HG02759 (cell line): ENCODE data around the gene RNF166.

Source experiments
- ATAC-seq: cut with Tn5 transposase; IDR thresholded peaks from one replicate; pipeline ENCODE4 v1.9.1; 2021; ENCODE audit warnings: mild to moderate bottlenecking, moderate library complexity; ENCODE audit not compliant: unreplicated experiment

Gene RNF166

DNA sequence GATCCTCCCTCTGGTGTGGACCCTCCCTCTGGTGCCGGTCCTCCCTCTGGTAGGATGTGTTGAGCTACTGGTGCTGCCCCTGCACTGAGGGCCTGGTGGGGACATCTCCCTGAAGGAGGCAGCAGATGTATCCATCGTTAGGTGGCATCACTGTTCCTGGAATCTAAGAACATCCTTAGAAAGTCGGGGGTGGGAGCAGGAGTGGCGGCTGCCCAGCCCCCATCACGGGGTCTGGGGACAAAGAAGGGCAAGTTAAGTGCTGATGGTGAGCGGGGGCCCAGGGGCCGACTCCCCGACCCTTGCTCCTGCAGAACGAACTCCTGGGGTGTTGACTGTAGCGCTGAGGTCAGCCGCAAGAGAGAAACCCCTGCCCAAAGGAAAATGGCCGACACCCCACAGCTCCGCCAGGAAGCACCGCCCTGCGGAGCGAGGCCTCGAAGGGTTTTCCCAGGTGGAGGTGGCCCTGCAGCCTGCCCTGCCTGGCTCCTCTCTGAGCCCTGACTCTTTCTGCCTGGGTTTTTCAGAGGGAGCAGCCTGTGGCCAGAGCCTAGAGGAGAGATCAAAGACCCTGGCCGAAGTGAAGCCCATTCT, 5.6 kb upstream of the RNF166 start:
- ATAC-seq, result no peak

DNA sequence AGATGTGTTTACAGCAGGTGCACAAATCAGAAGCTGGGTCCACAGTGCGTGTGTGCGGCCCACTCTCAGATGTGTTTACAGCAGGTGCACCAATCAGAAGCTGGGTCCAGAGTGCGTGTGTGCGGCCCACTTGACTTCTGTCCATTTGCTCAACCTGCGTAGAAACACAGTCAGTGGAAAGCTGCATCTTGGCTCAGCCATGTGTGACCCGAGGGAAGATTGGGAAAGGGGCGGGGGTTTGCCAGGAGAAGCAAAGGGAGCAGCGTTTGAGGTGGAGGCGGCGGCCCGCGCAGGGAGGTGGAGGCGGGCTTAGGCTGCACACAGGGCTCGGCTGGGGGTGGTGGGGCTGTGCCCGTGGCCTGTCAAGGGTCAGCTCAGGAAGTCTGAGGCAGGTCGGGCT, 4.3 kb upstream of the RNF166 start:
- ATAC-seq, result no peak

DNA sequence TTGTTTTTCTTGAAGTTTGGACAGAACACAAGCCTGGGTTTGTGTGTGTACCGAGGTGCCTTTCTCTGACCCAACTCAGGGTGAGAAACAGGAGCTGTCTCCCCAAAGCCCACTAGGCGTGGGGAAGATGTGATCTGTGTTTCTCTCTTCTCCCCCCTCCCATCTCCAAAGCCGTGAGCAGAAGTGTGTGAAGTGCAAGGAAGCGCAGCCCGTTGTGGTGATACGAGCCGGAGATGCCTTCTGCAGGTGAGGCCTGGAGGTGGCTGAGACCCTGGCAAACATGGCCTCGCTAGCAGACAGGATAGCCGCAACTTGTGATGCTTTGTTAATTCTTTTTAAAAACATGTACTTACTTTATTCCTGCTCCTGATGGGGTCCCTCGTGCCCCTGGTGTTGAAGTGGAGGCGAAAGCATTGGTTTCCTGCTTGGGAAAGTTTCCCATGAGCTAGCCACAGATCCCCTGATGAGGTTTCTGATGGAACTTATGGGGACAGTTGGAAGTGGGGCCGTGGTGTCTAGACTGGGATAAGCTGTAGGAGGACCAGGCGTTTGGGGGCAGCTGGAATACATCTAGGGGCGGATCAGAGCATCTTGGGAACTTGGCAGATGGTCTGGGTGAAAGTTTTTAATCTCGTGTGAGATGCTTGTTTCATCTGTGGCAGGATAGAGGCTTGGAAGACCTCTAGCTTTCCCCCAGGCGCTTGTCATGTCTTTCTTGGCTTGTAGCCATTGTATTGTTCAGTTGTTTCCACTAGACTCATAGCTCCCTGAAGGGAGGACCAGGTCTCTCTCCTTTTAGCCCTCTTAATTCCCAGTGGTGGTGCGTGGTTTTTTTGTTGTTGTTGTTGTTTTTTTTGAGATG, 988 bp upstream of the RNF166 start:
- ATAC-seq, result no peak

DNA sequence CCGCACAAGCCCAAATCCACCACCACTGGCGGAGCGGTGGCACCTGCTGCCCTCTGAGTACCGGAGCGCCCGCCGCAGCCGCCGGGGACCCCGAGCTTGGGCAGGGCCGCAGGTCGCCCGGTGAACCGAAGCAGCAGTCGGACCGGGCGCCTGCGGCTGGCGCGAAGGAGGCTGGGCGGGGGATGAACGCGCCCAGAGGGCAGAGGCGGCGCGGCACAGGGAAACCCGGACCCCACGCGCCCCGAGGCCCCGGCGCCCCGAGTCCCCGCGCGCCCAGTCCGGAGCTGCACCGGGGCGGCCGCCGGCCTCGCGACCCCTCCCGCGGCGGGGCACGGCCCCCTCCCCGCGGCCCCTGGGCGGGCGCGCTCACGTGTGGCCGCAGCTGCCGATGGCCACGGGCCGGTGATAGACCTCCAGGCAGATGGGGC, 393 bp downstream of the RNF166 start:
- ATAC-seq, result peak; percentile 31

DNA sequence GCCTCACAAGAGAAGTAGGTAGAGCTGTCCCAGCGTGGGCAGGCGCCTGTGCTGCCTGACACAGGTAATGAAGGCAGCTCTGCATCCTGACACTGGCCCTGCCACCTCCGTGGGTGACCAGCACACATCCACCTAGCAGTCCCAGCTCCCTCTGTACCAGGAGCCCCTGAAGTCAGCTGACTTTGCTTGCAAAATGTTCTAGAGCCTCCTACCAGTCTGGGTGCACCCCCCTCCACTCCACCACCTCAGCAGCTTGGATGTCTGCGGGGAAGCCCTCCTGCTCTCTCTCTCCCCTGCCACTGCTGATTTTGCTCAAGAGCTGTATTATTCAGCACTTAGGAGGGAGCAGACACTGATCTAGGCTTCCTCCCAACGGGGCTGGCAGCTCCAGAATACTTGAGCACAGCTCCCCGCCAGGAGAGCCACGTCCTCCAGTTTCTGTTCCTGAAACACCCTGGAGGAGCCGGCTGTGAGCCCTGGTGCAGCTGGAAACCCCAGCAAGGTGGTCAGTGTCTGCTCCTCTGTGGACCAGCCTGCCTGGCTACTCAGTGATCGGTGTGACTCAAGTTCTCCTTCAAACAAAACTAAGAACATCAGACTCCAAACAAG, 1.0 kb downstream of the RNF166 start:
- no peak for ATAC-seq

DNA sequence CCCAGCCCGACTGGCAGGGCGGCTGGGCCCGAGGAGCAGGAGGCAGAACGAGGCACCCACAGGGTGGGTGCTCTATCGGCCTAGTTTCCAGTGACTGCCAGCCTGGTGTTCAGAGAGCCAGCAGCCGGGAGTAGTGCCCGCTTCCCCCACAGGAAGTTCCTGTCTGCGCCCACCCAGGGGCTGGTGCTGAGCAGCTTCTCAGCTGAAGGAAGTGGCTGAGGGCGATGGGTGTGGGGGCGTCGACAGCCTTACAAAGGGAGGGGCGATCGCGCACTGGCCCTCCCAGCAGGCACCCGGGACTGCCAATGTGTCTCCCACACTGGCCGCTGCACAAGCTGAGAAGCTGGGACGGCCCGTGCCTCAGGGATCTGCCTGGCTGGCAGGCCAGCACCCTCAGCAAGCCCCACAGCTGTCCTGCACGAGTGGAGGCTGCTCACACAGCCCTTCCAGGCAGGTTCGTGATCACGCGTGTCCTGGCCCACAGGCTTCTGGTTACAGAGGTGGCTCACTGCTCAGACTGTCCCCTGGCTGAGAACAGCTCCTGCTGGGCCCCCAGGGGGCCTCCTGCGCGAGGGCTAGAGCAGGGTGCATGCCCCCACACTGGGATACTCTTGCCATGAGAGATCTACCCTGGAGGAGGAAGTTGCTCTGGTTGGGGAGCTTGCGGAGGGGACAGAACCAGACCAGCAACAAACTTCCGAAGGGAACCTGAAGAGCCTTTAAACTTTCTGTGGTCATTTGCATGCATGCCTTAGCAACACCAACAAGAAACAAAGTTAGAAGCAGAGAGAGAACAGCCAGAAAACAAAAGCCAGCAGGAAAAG, 2.5 kb downstream of the RNF166 start:
- ATAC-seq, result no peak

DNA sequence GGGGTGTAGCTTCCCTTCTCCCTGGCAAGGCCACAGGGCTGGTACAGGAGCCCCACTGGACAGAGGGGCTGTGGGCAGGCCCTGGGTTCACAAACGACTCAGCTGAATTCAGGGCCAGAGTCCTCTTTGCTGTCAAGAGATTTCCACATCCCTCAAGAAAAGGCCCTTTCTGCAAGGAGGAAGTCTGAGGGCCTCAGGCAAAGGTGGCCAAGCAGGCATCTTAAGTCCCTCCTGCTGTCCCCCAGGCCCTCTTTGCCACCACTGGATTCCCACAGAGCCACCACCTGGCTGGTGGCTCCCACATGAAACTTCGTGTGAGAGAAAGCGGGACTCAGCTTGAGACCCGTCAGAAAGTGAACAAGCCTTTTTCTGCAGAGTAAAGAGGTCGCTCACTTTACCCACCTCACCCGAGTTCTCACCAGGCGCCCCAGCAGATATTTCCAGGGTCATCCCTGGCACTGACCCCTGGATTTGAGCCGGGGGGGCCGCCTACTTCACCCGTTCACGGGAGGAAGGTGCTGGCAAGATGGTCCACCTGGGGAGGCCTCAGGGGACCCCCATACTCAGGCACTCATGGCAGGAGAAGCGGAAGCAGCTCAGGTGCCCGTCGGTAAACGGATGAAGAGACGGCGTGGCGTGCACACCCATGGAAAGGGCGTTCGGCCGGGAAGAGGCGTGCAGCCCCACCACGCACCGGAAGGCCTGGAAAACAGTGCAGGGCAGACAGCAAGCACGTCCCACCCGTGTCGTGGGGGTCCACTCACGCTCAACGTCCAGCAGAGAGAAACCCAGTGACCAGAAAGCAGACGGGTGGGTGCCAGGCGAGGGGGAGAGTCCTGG, 3.6 kb downstream of the RNF166 start:
- no peak for ATAC-seq

DNA sequence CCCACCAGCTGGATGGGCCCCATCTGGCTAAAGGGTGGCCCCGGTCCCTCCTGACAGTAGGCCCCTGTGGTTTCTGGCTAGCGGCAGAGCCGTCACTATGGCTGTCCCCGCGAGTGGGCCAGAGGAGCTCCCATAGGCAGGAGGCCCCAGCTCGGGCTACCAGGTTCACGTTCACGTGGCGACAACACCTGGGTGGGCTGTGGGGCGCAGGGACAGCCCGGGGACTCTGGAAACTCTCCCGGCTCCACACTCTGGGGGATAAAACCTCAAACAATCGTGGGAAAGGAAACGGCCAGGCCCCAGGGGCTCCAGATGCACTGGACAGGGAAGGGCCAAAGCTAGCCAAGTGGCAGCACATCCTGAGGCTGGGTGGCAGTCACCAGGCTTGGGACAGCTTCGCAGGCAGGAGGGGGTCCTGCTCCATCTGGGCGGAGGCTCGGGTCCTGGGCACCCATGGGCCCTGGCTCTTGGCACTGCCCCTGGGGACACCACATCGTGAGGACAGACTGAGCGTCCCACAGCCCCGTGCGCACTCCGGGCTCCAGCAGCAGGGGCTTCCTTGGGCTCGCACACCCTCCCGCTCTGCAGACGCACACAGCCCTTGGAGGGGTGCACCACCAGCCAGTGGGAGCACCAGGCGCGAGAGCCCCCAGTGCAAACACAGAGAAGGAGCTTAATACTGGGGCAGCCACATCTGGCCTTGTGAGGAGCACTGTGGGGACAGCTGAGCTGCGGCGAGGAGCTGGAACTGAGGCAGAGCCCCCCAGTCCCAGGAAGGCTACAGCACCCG, 4.4 kb downstream of the RNF166 start:
- ATAC-seq, result no peak

DNA sequence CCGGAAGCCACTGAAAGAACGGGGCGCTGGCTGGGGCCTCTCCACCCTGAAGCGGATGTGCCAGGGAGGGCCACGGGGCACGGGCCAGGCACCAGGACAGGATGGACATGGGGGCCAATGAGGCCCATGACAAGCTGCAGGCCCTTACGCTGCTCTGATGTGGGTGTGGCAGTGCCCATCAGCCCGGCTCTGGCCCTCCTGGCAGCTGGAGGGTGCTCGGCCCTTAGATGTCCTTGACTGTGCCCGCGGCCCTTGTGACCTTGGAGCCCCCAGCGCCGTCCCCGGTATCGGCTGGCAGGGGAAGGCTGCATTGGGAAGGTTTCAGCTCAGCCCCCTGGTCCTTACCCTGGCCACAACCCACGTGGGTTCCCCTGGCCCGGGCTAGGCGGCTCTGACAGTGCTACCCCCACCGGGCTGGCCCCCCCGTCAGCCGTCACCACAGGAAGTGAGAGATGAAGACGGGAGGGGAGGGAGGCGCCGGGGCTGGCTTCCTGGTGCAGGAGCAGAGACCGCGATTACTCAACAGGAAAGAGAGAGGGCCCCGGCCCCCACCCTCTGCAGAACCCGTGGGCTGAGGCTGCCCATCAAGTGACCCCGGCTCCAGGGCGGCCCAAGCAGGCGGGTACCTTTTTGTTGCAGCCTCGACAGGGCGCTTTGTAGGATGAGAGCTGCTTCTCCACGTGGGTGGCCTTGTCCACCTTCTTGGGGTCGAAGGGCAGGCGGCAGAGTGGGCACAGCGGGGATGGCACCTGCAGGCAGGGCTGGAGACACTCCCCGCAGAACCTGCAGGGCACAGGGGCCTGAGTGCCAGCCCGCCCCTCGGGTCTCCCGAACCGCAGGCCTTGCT, 5.3 kb downstream of the RNF166 start:
- ATAC-seq, result peak; percentile 75

DNA sequence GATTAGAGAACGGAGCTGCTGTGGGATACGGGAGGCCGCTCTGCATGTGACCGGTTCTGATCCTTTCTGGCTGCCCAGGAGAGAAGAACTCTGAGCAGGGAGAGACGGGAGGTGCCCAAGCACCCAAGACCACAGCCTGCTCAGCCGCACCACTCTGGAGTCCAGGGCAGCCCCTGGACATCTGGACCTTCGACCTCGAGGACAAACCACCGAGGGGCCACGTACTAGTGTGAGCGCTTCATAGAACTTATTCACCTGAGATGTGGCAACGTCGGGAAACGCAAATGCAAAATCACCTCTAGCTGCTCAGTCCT, 5.9 kb downstream of the RNF166 start:
- ATAC-seq, result no peak

DNA sequence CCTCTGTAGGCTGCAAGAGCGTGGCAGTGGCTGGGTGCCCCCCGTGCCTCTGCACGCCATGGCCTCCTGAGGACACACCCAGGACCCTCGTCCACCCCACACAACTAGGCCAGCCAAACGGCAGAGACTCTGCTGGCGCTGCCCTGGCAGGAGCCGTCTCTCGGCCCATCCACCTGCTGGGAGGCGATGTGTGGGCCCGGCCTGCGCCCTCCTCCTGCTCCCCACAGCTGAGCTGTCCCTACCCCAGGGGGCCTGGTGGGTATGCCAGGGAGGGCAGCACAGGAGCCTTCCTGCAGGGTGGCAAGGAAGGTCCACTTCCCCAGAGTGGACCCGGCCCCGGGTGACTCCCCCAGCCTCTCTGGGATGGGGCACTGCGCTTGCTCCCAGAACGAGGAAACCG, 7.0 kb downstream of the RNF166 start:
- no peak for ATAC-seq

DNA sequence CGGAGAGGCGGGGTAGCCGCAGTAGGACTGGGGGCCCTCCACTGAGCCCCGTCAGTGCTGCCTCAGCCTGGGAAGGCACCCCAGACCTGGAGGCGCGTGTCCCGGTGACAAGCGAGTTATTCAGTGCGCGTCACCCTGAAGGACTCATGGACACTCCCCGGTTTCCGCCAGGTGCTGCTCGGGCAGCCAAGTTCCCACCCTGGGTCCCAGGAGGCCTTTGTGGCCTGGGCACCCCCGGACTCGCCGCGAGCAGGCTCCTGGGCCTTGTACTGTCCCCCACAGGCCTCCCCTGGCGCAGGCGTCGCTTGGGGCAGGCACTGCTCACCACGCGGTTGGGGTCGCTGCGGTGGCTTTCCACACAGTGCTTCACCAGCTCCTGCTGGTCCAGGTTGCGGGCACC, 7.6 kb downstream of the RNF166 start:
- ATAC-seq, result no peak

DNA sequence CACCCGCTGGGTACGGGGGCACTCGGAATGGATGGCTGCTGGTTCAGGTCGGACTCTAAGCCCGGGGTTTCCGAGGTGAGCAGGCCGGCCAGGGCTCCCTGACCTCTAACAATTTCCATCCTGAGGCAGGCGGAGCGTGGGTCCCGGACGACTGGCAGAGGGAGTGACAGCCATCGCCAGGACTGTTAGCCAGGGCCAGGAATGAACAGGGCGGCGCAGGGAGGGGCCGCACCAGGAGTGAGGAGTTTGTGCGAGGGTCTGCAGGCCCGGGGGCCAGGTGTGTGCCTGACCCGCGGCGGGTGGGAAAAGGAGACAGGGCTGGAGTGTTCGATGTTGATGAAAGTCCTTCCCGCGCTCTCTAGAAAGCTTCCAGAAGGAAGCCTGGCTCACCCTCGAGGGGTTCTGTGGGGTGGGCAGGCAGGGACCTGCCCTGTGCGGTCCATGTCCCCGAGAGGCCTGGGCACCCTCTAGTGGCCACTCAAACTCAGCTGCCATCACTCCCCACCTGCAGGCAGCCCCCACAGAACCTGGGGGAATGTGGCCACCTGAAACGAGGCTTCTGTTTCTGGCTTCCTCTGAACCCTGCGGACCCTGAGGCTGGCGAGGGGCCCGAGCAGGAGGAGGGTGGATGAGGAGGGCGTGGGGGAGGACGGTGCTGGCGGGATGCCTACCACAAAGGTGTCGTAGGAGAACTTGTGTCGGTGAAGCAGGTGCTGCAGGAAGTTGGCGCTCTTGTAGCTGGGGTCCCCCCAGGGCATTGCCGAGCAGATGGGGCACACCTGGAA, 8.2 kb downstream of the RNF166 start:
- ATAC-seq, result no peak

DNA sequence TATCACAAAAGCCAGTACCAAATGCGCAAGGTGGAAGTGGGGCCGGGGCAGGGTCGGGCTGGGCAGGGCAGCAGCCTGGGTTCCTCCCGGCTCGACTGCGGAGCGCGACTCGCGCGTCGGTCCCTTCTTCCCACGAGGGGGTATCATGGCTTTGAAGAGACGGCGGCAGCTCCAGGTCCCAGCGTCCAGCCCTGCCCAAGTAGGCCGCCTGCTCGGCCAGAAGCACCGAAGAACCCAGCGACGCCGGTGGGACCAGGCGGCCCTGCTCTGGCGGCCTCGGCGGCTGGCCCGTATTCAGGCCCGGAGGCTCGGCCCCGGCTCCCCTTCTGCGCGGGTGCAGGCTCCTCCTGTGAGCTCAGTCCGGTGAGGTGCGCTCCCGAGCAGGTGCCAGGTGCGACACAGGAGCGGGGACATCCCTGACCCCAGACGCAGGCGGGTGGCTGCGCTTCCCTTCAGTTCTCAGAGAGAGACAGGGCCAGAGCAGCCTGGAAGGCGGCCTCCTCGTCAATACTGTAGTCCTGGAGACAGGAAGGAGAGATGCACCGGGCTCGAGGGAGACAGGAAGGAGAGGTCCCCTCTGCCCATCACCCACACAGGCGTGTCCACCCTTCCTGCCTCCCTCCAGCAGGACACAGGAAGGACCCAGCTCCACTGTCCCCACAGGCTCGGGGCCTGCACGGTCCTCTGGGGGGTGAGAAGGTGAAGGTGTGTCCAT, 8.9 kb downstream of the RNF166 start:
- ATAC-seq, result no peak

DNA sequence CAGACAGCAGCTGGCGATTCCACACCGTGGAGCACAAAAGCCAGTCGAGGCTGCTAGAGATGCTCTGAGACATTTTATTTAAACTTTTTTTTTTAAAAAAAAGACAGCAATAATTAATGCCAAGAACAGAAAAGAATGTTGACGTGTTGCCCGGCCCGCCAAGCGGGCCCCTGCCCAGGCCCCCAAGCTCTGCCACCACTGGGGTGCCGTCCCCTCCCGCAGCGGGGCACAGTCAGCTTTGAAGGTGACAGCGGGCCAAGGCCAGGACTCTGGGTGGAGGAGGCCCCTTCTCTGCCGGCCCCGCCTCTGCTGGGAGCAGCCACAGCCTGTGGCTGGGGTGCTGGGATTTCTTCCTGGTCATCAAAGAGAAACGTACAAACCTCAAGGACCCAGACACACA, 9.8 kb downstream of the RNF166 start:
- ATAC-seq, result no peak

DNA sequence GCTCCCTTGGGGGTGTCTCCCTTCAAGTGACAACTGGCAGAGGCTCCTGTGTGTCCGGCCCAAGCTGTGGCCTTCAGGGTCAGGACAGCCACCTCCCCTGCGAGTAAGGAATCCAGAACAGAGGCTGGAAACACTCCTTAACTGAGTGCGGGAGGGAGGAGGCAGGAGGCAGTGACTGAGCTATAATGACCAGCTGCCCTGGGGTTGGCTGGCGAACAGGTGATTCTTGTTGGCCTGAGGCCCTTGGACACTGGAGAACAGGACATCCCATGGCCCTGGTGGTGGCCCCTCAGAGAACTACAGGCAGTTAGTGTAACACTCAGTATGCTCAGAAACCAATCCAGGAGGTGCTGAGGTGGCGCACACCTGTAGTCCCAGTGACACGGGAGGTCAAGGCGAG, 10.5 kb downstream of the RNF166 start:
- no peak for ATAC-seq

DNA sequence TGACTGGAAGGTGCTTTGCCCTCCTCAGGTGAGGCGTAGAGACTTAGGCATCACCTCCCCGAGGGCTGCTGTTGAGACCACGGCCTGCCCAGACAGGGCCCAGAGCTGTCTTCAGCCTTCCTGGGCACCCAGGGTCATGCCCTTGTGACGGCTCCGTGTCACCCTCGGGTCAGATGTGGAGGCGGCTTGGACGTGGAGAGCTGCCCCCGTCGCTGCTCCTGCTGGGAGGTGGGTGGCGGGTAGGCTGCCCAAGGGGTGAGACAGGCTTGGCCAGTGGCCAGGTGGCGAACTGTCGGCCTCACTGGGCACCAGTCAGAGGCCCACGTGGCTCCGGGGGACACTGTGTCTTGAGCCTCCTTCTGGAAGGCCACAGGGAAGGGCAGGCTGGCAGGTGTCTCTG, 11.0 kb downstream of the RNF166 start:
- no peak for ATAC-seq
